Measurements from ENCODE around the gene CCDC170. TPM values are rescaled to one million over a fixed set of nuclear protein-coding genes. Genes with fewer than 3 reads are reported as not detected.

Gene CCDC170
- total RNA-seq, 5 donors from 2014 or later (not counting 1 experiment from before 2014, with no cell fraction given), result 0.07 to 0.32 TPM; not detected in 3

GRCh38 chr6:151664390-151664789 is 170.6 kb downstream of the CCDC170 start:
- DNase-seq (no peak), ATAC-seq (replicated peaks in 1 of 4) (no peak)
- Histone ChIP-seq H3K4me3 (ENCODE audit: control insufficient read depth in 1 of 2, extremely low read depth in 1 of 2, low read length in 1 of 2) (no peak overlapping the region), H3K4me1 (ENCODE audit: control insufficient read depth in 1 of 2, extremely low read depth in 1 of 2, insufficient read depth in 2 of 2, low read length in 2 of 2) (no peaks in the 10 kb centered on the region), H3K9me3 (no peaks in the 10 kb centered on the region), H3K36me3 (ENCODE audit: control insufficient read depth in 2 of 2, extremely low read depth in 1 of 2, insufficient read depth in 1 of 2, low read length in 1 of 2) (no peaks in the 10 kb centered on the region), H3K27ac (ENCODE audit: low read length) (no peak overlapping the region), H3K27me3 (replicated peaks in 1 of 2; ENCODE audit: control insufficient read depth in 2 of 2, extremely low read depth in 1 of 2, insufficient read depth in 2 of 2, low read length in 1 of 2) (no peaks in the 10 kb centered on the region)
- ChIA-PET CTCF (no interaction called here), POLR2A (no interaction called here)
- no peaks in the 10 kb centered on the region for H3K9me3 Mint-ChIP-seq
- 83% methylated on average over 3 of the region's 5 CpGs for WGBS (ENCODE audit: insufficient coverage)
- peaks cover 6 to 12% of the 10 kb centered on the region in 2 donors for H3K27me3 Mint-ChIP-seq
- no peak overlapping the region for H3K4me3 Mint-ChIP-seq
- no peaks in the 10 kb centered on the region for H3K36me3 Mint-ChIP-seq
- no peaks in the 10 kb centered on the region for H3K4me1 Mint-ChIP-seq
- no peak overlapping the region for H3K27ac Mint-ChIP-seq

- no peaks in the 10 kb centered on the region for H3K36me3 ChIP-seq (ENCODE audit: control insufficient read depth in 2 of 2, extremely low read depth in 1 of 2, insufficient read depth in 1 of 2, low read length in 1 of 2)
- H3K36me3 Mint-ChIP-seq, result no peaks in the 10 kb centered on the region
Observed at GRCh38 chr6:151665329-151665728, 171.5 kb downstream of the CCDC170 start.

DNA sequence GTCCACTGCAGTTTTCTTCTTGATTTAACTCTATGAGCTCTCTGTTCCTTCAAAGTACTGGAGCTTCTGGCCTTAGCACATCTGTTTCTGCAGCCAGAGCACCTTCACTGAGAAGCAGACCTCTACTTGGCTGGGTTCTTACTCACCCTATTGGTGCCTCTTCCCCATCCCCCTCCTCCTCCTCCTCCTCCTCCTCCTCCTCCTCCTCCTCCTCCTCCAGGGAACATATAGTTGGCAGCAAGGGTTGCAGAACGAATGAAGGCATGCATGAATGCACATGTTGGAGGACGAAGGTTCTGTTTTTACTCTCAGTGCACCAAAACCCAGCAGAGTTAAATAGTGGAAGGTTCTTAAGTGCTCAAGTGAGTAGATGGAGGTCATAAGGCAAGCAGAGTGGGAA is 172.7 kb downstream of the CCDC170 start:
- Mint-ChIP-seq H3K4me1 (no peaks in the 10 kb centered on the region), H3K9me3 (no peaks in the 10 kb centered on the region)
- CTCF ChIA-PET, result no interaction called here

More at GRCh38 chr6:151665329-151665728, 171.5 kb downstream of the CCDC170 start:
- Histone ChIP-seq H3K9me3 (no peaks in the 10 kb centered on the region), H3K4me1 (ENCODE audit: control insufficient read depth in 1 of 2, extremely low read depth in 1 of 2, insufficient read depth in 2 of 2, low read length in 2 of 2) (no peaks in the 10 kb centered on the region), H3K4me3 (ENCODE audit: control insufficient read depth in 1 of 2, extremely low read depth in 1 of 2, low read length in 1 of 2) (no peak overlapping the region), H3K27me3 (replicated peaks in 1 of 2; ENCODE audit: control insufficient read depth in 2 of 2, extremely low read depth in 1 of 2, insufficient read depth in 2 of 2, low read length in 1 of 2) (no peaks in the 10 kb centered on the region), H3K27ac (ENCODE audit: low read length) (no peak overlapping the region)
- no peaks in the 10 kb centered on the region for H3K4me1 Mint-ChIP-seq
- DNase-seq (no peak), ATAC-seq (replicated peaks in 1 of 4) (no peak)
- ChIA-PET POLR2A (interaction anchor here in 1 of 2 donors (0.7 kb wide), 1 partner anchor 257 kb away, joined by 3 read pairs; no protein-coding TSS in a partner anchor), CTCF (no interaction called here)
- H3K4me3 Mint-ChIP-seq, result no peak overlapping the region
- no peak overlapping the region for H3K27ac Mint-ChIP-seq
- 79% methylated on average over 3 of the region's 7 CpGs for WGBS (ENCODE audit: insufficient coverage)
- peaks cover 6 to 12% of the 10 kb centered on the region in 2 donors for H3K27me3 Mint-ChIP-seq
- H3K9me3 Mint-ChIP-seq, result no peaks in the 10 kb centered on the region

DNA sequence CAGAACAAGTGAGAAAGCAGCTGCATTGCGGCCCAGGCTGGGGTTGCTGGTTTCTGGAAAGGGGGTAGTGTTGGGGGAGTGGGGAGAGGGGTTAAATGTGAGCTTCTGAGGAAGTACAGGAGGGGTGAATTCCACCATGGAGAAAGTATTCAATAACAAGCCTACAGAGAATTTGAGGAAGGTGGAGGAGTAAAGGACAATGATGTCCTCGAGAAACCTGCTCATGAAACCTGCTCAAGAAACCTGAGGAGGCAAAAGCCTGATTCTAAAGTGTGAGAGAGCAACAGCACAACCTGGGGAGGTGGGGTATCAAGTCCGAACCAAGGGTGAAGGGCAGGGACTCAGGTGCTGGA is 175.4 kb downstream of the CCDC170 start:
- POLR2A ChIA-PET, result no interaction called here
- ATAC-seq (replicated peaks in 1 of 4) (no peak), DNase-seq (no peak)
- H3K4me3 Mint-ChIP-seq, result no peak overlapping the region
- H3K36me3 ChIP-seq (ENCODE audit: control insufficient read depth in 2 of 2, extremely low read depth in 1 of 2, insufficient read depth in 1 of 2, low read length in 1 of 2), result no peaks in the 10 kb centered on the region
- H3K4me3 ChIP-seq (ENCODE audit: control insufficient read depth in 1 of 2, extremely low read depth in 1 of 2, low read length in 1 of 2), result no peak overlapping the region
- peaks cover 3 to 12% of the 10 kb centered on the region in 2 donors for H3K27me3 Mint-ChIP-seq
- CTCF ChIA-PET, result no interaction called here
- no peak overlapping the region for H3K27ac Mint-ChIP-seq
- no peaks in the 10 kb centered on the region for H3K9me3 ChIP-seq
- no peaks in the 10 kb centered on the region for H3K4me1 Mint-ChIP-seq
- WGBS (ENCODE audit: insufficient coverage), result 89% methylated on average over 2 of the region's 3 CpGs
- no peak overlapping the region for H3K27ac ChIP-seq (ENCODE audit: low read length)
- no peaks in the 10 kb centered on the region for H3K36me3 Mint-ChIP-seq
- H3K9me3 Mint-ChIP-seq, result no peaks in the 10 kb centered on the region
- peaks cover 0 to 2% of the 10 kb centered on the region in 2 experiments for H3K27me3 ChIP-seq (replicated peaks in 1 of 2; ENCODE audit: control insufficient read depth in 2 of 2, extremely low read depth in 1 of 2, insufficient read depth in 2 of 2, low read length in 1 of 2)
- H3K4me1 ChIP-seq (ENCODE audit: control insufficient read depth in 1 of 2, extremely low read depth in 1 of 2, insufficient read depth in 2 of 2, low read length in 2 of 2), result no peaks in the 10 kb centered on the region

More for the DNA sequence above, 172.7 kb downstream of the CCDC170 start:
- no peak overlapping the region for H3K27ac ChIP-seq (ENCODE audit: low read length)
- H3K27ac Mint-ChIP-seq, result no peak overlapping the region
- ATAC-seq (replicated peaks in 1 of 4) (no peak), DNase-seq (no peak)
- H3K4me3 Mint-ChIP-seq, result no peak overlapping the region
- no peaks in the 10 kb centered on the region for H3K27me3 ChIP-seq (replicated peaks in 1 of 2; ENCODE audit: control insufficient read depth in 2 of 2, extremely low read depth in 1 of 2, insufficient read depth in 2 of 2, low read length in 1 of 2)
- H3K4me1 ChIP-seq (ENCODE audit: control insufficient read depth in 1 of 2, extremely low read depth in 1 of 2, insufficient read depth in 2 of 2, low read length in 2 of 2), result no peaks in the 10 kb centered on the region
- no peaks in the 10 kb centered on the region for H3K36me3 ChIP-seq (ENCODE audit: control insufficient read depth in 2 of 2, extremely low read depth in 1 of 2, insufficient read depth in 1 of 2, low read length in 1 of 2)
- 58% methylated on average over 2 of the region's 2 CpGs for WGBS (ENCODE audit: insufficient coverage)
- POLR2A ChIA-PET, result no interaction called here
- H3K36me3 Mint-ChIP-seq, result no peaks in the 10 kb centered on the region
- H3K4me3 ChIP-seq (ENCODE audit: control insufficient read depth in 1 of 2, extremely low read depth in 1 of 2, low read length in 1 of 2), result no peak overlapping the region
- H3K9me3 ChIP-seq, result no peaks in the 10 kb centered on the region
- peaks cover 6 to 12% of the 10 kb centered on the region in 2 donors for H3K27me3 Mint-ChIP-seq

DNA sequence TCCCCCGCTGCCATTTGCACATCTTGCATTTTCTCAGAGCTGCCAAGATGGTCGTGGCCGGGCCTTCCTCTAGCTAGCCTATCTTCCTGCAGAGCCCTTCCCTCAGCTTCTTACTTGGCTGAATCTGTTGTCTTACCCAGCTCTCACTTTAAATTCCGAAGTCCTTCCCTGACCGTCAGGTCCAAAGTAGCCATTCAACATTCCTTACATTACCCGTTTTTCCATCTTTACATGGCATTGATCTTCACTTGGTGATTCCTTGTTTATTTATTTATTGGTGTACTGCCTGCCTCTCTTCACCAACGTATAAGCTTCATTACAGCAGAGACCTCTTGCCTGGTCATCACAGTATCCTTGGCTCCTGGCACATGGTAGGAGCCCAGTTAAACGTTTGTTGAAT is 176.3 kb downstream of the CCDC170 start:
- Mint-ChIP-seq H3K36me3 (no peaks in the 10 kb centered on the region), H3K27ac (no peak overlapping the region), H3K9me3 (no peaks in the 10 kb centered on the region), H3K27me3 (peaks cover 3 to 12% of the 10 kb centered on the region in 2 donors), H3K4me3 (no peak overlapping the region), H3K4me1 (no peaks in the 10 kb centered on the region)
- no peaks in the 10 kb centered on the region for H3K9me3 ChIP-seq
- no peaks in the 10 kb centered on the region for H3K36me3 ChIP-seq (ENCODE audit: control insufficient read depth in 2 of 2, extremely low read depth in 1 of 2, insufficient read depth in 1 of 2, low read length in 1 of 2)
- no peak overlapping the region for H3K4me3 ChIP-seq (ENCODE audit: control insufficient read depth in 1 of 2, extremely low read depth in 1 of 2, low read length in 1 of 2)
- peaks cover 0 to 2% of the 10 kb centered on the region in 2 experiments for H3K27me3 ChIP-seq (replicated peaks in 1 of 2; ENCODE audit: control insufficient read depth in 2 of 2, extremely low read depth in 1 of 2, insufficient read depth in 2 of 2, low read length in 1 of 2)
- ChIA-PET POLR2A (no interaction called here), CTCF (interaction anchor here in 1 of 2 donors (0.6 kb wide), 1 partner anchor 1587 kb away, joined by 4 read pairs; no protein-coding TSS in a partner anchor)
- DNase-seq (no peak), ATAC-seq (replicated peaks in 1 of 4) (no peak)
- no peak overlapping the region for H3K27ac ChIP-seq (ENCODE audit: low read length)
- WGBS (ENCODE audit: insufficient coverage), result 93% methylated on average over 4 of the region's 8 CpGs
- no peaks in the 10 kb centered on the region for H3K4me1 ChIP-seq (ENCODE audit: control insufficient read depth in 1 of 2, extremely low read depth in 1 of 2, insufficient read depth in 2 of 2, low read length in 2 of 2)

Other genes starting within 250 kb of the CCDC170 start
- gene ZBTB2, start 102.5 kb upstream of the CCDC170 start, total RNA-seq, result 10 to 100 TPM; 16.1 to 28.3 (median 27.4) TPM
- gene RMND1, start 41.9 kb upstream of the CCDC170 start, total RNA-seq, result 10 to 100 TPM in 4 of 5 donors, 1 to 10 TPM in 1; 8.0 to 15.6 (median 12.8) TPM

Measured in T-cell (primary cell).